Osteoblast (primary cell): ENCODE measurements around the gene ZNF644. TPM values are rescaled to one million over a fixed set of nuclear protein-coding genes. Genes with fewer than 3 reads are reported as not detected.

Source experiments
- DNase-seq: peaks from one replicate; pipeline ENCODE4 v3.0.0; 2011; ENCODE audit warnings: low spot score, mixed read lengths; ENCODE audit not compliant: insufficient read length; ENCODE audit errors: missing footprints
- H2AFZ ChIP-seq: 2 replicates; pipeline ENCODE4 v1.6.0; 2011; ENCODE audit warnings: mild to moderate bottlenecking, low read length
- H3K27ac ChIP-seq: 2 replicates; pipeline ENCODE4 v1.5.1; 2011; ENCODE audit warnings: mild to moderate bottlenecking, low read depth, low read length, moderate library complexity
- H3K27me3 ChIP-seq: 2 replicates; pipeline ENCODE4 v1.6.0; 2012; ENCODE audit warnings: mild to moderate bottlenecking, control low read depth, inconsistent platforms, low read length, moderate library complexity; ENCODE audit not compliant: insufficient read depth
- H3K36me3 ChIP-seq: 2 replicates; pipeline ENCODE4 v1.5.1; 2011; ENCODE audit warnings: mild to moderate bottlenecking, low read length, control low read depth, moderate library complexity; ENCODE audit not compliant: insufficient read depth
- H3K4me1 ChIP-seq: 2 replicates; pipeline ENCODE4 v1.5.1; 2011; ENCODE audit warnings: mild to moderate bottlenecking, low read length, control low read depth, moderate library complexity; ENCODE audit not compliant: insufficient read depth
- H3K4me2 ChIP-seq: 2 replicates; pipeline ENCODE4 v1.6.0; 2011; ENCODE audit warnings: mild to moderate bottlenecking, low read length; ENCODE audit not compliant: insufficient read depth
- H3K4me3 ChIP-seq: fragments of 200-600 bp; sonication (generic); 3 replicates; pipeline ENCODE4 v1.5.1; 2012; ENCODE audit warnings: mild to moderate bottlenecking, low read length, inconsistent platforms; ENCODE audit not compliant: insufficient read depth
- H3K79me2 ChIP-seq: 2 replicates; pipeline ENCODE4 v1.6.0; 2012; ENCODE audit warnings: mild to moderate bottlenecking, low read length, control low read depth, inconsistent platforms; ENCODE audit not compliant: insufficient read depth
- H3K9me3 ChIP-seq: 2 replicates; pipeline ENCODE4 v1.5.1; 2011; ENCODE audit warnings: low read depth, low read length, control low read depth
- H4K20me1 ChIP-seq: 2 replicates; pipeline ENCODE4 v1.6.0; 2012; ENCODE audit warnings: mild to moderate bottlenecking, low read length, control low read depth; ENCODE audit not compliant: insufficient read depth
- total RNA-seq: library from RNA; depleted of rRNA; stranded (reverse); fragments of >200 nt; gene quantifications from 2 replicates; pipeline ENCODE4 v1.2.3, GENCODE V29; 2012
- TF ChIP-seq, protein P1 (sequence below): IDR thresholded peaks from 2 replicates; pipeline ENCODE4 v1.5.1; 2011; ENCODE audit warnings: mild to moderate bottlenecking, low read depth, low read length, moderate library complexity; ENCODE audit errors: extremely low read depth

Gene ZNF644
- total RNA-seq, 1 donor = 57.5 TPM

DNA sequence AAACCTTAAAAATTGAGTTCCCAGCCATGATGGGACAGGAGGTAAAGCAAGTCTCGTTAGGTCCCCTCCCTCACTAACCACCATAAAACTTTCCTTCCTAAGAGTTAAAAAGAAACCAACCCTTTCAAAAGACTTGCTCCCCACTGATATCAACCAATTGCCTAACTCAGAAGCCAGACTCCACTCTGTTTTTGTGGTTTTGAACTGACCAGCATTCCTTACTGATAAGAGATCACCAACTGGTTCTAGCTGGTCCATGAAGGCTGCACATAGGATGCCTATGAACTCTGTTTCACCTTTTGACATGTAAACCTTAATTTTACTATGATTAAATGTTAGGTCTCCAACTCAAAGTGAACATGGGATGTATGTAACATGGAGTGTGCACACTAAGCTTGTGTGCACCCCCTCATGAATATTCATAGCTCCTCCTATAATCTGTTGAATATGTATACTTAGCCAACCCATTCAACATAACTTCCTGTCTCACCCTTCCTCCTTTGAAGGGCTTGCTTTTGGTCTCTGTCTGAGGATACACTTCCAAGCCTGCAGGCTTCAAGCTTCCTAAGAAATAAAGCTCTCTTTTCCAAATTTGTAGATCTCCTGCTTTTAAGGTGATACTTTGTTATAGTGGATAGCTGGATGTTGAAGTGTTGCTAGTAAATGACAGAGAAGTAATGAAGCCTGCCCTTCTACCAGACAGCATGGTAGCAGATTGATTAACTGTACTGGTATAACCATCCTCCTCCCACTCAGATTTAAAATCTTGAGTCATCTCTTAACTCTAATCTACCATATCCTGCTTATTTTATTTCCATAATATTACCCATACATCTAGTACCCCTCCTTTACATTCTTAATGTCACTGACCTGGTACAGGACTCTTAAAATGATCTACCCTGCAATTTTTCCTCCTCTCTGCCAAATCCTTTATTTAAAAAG lies 95.6 kb downstream of the ZNF644 start:
- Histone ChIP-seq H3K4me1 (peaks cover 14% of the 10 kb centered on the region), H4K20me1 (peaks cover 42% of the 10 kb centered on the region), H3K27me3 (no peaks in the 10 kb centered on the region), H3K27ac (peak overlapping the region; percentile 38), H3K36me3 (no peaks in the 10 kb centered on the region), H3K4me2 (peak overlapping the region; percentile 30), H2AFZ (no peak overlapping the region), H3K79me2 (peaks cover 83% of the 10 kb centered on the region), H3K9me3 (no peaks in the 10 kb centered on the region), H3K4me3 (no peak overlapping the region)
- TF ChIP-seq, protein P1, sequence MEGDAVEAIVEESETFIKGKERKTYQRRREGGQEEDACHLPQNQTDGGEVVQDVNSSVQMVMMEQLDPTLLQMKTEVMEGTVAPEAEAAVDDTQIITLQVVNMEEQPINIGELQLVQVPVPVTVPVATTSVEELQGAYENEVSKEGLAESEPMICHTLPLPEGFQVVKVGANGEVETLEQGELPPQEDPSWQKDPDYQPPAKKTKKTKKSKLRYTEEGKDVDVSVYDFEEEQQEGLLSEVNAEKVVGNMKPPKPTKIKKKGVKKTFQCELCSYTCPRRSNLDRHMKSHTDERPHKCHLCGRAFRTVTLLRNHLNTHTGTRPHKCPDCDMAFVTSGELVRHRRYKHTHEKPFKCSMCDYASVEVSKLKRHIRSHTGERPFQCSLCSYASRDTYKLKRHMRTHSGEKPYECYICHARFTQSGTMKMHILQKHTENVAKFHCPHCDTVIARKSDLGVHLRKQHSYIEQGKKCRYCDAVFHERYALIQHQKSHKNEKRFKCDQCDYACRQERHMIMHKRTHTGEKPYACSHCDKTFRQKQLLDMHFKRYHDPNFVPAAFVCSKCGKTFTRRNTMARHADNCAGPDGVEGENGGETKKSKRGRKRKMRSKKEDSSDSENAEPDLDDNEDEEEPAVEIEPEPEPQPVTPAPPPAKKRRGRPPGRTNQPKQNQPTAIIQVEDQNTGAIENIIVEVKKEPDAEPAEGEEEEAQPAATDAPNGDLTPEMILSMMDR = no peak
- peak; percentile 70 for DNase-seq

DNA sequence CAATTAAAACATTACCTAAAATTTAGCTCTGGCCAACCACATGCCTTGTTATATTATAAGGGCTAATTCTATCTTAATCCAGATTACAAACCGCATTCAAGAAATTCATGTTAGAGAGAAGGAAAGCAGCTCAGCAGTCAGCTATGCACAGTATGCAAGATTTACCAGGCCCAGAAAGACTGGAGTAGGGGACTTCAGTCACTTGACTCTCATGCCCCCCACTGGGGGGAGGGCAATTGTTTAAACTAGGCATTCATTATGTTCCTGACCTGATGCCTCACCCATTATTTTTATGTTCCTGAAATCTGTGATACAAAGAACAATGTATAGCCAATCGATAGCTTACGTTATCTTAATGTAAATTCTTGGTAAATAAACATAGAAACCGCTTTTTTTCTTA lies 96.9 kb downstream of the ZNF644 start:
- H3K9me3 ChIP-seq = no peaks in the 10 kb centered on the region
- H3K4me1 ChIP-seq = peaks cover 19% of the 10 kb centered on the region
- H3K27me3 ChIP-seq = no peaks in the 10 kb centered on the region
- H4K20me1 ChIP-seq = peaks cover 47% of the 10 kb centered on the region
- no peak overlapping the region for H2AFZ ChIP-seq
- H3K79me2 ChIP-seq = peaks cover 88% of the 10 kb centered on the region
- H3K4me3 ChIP-seq = no peak overlapping the region
- H3K36me3 ChIP-seq = no peaks in the 10 kb centered on the region
- H3K4me2 ChIP-seq = no peak overlapping the region
- TF ChIP-seq, protein P1 = no peak
- DNase-seq = no peak
- H3K27ac ChIP-seq = no peak overlapping the region

DNA sequence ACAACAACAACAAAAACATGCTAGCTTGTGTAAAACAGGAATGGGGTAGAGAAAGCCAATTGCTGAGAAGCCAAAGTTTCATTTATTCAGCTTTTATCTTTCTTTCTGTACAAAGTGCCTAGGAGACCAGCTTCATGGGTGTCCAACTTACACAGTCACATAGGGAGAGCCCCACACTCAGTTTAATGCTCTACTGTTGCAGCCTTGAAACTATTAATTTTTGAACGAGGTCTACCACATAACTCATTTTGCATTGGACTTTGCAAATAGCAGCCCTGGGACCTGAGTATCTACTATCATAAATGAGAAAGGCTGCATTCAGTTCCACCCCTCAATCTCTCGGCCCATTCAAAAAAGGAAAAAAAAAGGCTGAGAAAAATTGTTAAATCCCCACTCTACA lies 98.8 kb downstream of the ZNF644 start:
- H4K20me1 ChIP-seq = peaks cover 47% of the 10 kb centered on the region
- H3K4me1 ChIP-seq = peaks cover 24% of the 10 kb centered on the region

DNA sequence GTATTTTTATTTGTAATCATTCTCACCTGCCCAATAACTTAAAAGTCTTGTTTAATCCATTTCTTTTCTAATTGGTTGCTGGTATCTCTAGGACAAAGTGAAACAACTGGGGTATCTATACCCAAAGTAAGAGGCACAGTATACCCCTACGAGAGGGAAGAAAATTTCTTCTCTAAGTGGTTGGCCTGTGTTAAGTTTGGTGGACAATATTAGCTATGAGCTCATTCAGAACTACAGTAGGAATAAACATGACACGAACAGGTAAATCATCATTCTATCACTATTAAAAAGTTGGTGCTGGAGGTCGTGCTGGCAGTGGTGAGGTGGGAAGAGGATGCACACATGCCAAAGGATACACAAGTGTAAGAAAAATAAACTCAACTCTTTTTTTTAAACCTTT lies 99.6 kb downstream of the ZNF644 start:
- H3K36me3 ChIP-seq = peaks cover 5% of the 10 kb centered on the region
- TF ChIP-seq, protein P1 = no peak
- H3K9me3 ChIP-seq = no peaks in the 10 kb centered on the region
- no peak for DNase-seq
- H2AFZ ChIP-seq = no peak overlapping the region
- H3K4me1 ChIP-seq = peaks cover 24% of the 10 kb centered on the region
- H3K79me2 ChIP-seq = peaks cover 92% of the 10 kb centered on the region
- peaks cover 47% of the 10 kb centered on the region for H4K20me1 ChIP-seq
- no peak overlapping the region for H3K27ac ChIP-seq
- no peak overlapping the region for H3K4me2 ChIP-seq
- no peaks in the 10 kb centered on the region for H3K27me3 ChIP-seq
- H3K4me3 ChIP-seq = no peak overlapping the region

More for the DNA sequence above, 98.8 kb downstream of the ZNF644 start:
- no peak overlapping the region for H3K4me3 ChIP-seq
- H3K9me3 ChIP-seq = no peaks in the 10 kb centered on the region
- peak overlapping the region; percentile 4 for H3K4me2 ChIP-seq
- no peaks in the 10 kb centered on the region for H3K27me3 ChIP-seq
- TF ChIP-seq, protein P1 = no peak
- H3K36me3 ChIP-seq = no peaks in the 10 kb centered on the region
- peaks cover 88% of the 10 kb centered on the region for H3K79me2 ChIP-seq
- no peak overlapping the region for H3K27ac ChIP-seq
- H2AFZ ChIP-seq = no peak overlapping the region
- DNase-seq = no peak
